GM20431 (cell line): ENCODE data around the gene COL25A1.
"Not testable (repeated sequence)": the region's sequence is repeated elsewhere in the genome, so short reads cannot be mapped to it uniquely, and the experiment has no call there.

ENCODE experiments used
- in situ Hi-C: fragments of 300-500 bp; cut with MseI, MboI; formaldehyde crosslinking; loops from one replicate; pipeline ENCODE4 v1.15.0; 2020; ENCODE audit warnings: low sequenced_read_pairs; ENCODE audit not compliant: unreplicated experiment

COL25A1 gene

DNA sequence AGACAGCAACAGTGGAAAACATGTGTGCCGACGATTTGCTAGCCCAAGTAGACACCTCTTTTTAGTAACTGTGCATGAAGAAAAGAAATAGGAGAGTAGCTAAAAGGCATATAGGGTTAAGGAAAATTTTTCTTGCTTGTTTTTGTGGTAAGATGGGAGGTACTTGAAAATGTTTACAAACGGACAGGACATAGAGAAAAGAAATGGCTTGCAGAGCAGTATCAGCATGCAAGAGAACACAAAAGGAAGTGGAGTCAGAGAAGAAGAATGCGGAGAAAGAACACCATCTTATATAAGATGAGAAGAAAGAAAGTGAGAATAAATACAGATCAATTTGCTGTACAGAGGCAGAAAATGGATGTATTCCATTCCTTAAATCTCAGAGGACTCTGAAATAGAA, 275.9 kb downstream of the COL25A1 start:
- in situ Hi-C loops, result no loop called here

- in situ Hi-C loops, result no loop called here
These were observed 276.9 kb downstream of the COL25A1 start for GRCh38 chr4:109025471-109026076.

GRCh38 chr4:109022961-109023360, 279.5 kb downstream of the COL25A1 start:
- in situ Hi-C loops, result no loop called here

DNA sequence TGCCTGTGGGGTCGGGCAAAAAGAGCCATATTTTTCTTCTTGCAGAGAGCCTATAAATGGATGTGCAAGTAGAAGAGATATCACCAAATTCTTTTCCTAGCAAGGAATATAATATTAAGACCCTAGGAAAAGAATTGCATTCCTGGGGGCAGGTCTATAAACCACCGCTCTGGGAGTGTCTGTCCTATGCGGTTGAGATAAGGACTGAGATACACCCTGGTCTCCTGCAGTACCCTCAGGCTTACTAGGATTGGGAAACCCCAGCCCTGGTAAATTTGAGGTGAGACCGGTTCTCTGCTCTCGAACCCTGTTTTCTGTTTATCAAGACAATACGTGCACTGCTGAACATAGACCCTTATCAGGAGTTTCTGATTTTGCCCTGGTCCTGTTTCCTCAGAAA, 280.8 kb downstream of the COL25A1 start:
- in situ Hi-C loops, result not testable (repeated sequence)

- in situ Hi-C loops, result no loop called here
These were observed 281.6 kb downstream of the COL25A1 start for GRCh38 chr4:109020861-109021260.

- in situ Hi-C loops, result no loop called here
These were observed 286.3 kb downstream of the COL25A1 start for GRCh38 chr4:109016200-109016599.

DNA sequence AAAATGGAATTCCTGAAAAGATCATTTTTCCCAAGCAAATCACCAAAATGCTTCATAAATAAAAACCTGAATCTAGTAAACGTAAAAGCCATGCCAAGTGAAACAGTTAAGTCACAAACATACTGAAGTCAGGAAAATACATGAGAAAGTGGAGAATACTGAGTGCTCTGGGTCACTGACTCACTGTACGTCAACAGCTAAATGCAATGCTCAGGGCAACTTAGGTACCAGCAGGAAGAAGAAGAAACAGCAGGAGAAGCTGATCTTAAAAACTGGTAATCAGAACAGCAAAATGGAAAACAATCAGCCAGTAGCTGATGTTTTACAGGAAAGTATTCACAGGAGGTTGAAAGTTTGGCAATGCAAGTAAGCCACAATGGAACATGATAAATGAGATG, 287.0 kb downstream of the COL25A1 start:
- in situ Hi-C loops, result no loop called here

GRCh38 chr4:109014593-109015412, 287.7 kb downstream of the COL25A1 start:
- in situ Hi-C loops, result no loop called here

DNA sequence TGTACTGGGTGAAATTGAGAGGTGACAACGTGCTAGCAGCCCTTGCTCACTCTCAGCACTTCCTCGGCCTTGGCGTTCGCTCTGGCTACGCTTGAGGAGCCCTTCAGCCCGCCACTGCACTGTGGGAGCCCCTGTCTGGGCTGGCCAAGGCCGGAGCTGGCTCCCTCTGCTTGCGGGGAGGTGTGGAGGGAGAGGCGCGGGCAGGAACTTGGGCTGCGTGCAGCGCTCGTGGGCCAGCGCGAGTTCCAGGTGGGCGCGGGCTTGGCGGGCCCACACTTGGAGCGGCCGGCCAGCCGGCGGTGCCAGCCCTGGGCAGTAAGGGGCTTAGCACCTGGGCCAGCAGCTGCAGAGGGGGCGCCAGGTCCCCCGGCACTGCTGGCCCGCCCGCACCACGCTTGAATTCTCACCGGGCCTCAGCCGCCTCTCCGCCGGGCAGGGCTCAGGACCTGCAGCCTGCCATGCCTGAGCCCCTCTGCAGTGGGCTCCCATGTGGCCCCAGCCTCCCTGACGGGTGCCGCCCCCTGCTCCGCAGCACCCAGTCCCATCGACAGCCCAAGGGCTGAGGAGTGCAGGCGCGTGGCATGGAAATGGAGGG, 290.1 kb downstream of the COL25A1 start:
- in situ Hi-C loops, result no loop called here

DNA sequence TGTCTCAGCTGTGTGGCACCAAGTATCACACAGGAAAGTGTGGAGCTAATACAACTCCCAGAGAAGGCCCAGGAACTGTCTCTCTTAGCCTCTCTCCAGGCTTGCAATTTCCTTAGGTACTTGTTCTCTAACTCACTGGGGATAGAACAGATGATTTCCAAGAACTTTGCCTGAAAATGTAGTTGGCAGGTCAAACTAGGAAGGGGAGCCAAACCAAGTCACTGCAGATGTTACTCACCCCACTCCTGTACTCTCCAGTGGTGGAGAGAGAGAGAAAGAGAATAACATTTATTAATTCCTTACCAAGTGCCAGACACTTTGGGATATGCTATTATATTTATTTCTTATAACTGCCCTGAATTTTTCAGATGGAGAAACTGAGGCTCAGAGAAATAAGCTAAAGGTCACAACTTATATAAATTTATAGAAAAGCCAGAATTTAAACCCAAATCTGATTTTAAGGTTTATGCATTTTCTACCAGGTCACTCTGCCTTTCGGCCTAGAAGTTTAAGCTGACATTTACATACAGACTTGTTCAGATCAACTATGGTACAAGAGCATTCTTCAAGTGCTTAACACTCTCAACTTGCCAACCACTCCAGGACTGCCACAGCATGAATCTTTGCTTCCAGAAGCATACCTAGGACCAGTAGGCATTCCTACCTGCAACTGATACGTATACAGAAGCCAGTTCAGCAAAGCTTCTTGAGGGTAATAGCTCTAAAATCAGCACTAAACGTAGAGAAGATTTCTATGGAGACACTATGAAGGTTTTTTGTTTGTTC, 291.0 kb downstream of the COL25A1 start:
- in situ Hi-C loops, result no loop called here

DNA sequence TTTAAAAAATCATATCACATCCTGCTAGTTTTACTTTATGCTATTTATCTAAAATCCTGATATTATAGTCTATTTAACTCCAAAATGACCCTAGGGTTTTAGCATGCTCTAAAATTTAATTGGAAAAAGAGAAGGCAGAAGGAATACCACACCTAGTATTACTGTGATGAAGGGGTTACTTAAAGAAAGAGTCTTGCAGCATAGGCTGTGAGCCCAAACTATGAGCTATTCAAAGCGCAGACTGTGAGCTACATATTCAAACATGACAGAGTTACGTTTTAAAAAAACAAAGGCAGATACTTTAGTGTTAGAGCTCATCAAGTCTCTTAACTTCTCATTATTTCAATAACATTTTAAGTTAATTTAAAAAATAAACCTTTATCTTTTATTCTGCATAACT, 291.9 kb downstream of the COL25A1 start:
- in situ Hi-C loops, result no loop called here

DNA sequence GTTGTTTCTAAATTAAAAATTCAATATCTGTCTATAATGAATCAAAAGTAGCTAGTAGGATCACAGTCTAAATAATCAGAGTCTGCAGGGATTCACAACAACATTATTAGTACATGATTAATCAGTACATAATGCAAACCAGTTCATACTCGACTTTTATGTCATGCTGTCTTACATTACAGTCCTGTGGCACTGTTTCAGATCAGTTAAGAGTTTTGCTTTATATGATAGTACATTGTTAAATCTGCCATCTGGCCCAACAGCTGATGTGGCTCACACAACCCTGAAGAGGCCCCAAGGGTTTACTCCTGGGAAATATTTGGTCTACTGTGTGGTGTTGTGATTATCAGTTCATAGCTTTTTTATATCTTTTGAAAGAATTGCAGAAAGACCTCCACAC, 292.5 kb downstream of the COL25A1 start:
- in situ Hi-C loops, result no loop called here

DNA sequence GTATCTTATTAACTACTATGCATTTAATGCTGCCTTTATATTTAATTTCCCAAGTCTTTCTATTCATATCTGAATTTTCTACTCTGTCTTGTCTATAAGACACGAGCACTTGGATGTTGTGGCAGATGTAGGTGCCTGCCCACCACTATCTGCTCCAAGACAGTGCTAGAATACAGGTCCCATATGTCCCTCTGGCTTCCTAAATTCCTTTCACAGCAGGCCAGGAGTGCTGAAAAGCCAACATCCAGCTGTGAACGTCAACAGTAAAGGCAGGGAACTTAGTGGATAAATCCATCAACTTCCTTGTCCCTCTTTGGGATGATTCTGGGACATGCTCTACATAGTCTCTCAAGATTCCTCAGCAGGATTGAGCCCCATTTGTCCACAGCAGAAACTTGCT, 294.5 kb downstream of the COL25A1 start:
- in situ Hi-C loops, result no loop called here

- in situ Hi-C loops, result no loop called here
These were observed 296.9 kb downstream of the COL25A1 start for GRCh38 chr4:109005523-109005922.

- in situ Hi-C loops, result no loop called here
These were observed 298.0 kb downstream of the COL25A1 start for GRCh38 chr4:109004418-109004817.

- in situ Hi-C loops, result no loop called here
These were observed 298.5 kb downstream of the COL25A1 start for GRCh38 chr4:109003964-109004363.

DNA sequence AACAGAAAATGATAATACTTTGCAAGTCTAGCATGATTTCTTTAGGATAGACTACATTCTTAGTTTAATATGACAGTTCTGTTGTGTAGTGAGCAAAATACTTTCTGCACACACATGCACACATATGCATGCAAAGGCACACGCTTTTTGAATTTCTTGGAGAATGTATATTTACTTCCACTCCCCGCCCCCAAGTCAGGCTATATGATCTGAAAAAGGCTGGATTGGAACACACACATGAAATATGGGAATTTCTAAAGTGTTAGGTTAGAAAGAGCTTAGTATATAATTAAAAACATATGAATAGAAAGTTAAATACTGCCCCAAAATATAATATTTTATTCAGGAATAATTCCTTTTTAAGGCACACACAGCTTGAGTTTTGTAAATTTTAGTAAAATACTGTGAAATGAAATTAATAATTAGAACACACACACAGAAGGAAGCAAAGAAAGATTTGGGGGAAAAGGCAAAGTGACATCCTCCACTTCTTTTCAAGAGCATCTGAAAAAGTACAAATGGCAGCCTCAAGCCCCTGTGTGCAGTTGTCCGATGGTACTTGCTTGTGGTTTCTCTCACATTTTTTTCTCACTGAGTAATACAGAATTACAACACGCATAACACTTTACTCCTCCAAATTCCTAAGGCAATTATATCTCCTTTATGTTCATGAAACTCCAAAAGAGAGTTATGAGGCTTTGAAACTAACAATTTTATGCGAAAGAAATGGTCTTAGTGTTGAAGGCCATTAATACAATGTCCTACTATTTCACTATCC, 310.7 kb downstream of the COL25A1 start:
- in situ Hi-C loops, result no loop called here

GRCh38 chr4:108988464-108989195, 313.8 kb downstream of the COL25A1 start:
- in situ Hi-C loops, result no loop called here

DNA sequence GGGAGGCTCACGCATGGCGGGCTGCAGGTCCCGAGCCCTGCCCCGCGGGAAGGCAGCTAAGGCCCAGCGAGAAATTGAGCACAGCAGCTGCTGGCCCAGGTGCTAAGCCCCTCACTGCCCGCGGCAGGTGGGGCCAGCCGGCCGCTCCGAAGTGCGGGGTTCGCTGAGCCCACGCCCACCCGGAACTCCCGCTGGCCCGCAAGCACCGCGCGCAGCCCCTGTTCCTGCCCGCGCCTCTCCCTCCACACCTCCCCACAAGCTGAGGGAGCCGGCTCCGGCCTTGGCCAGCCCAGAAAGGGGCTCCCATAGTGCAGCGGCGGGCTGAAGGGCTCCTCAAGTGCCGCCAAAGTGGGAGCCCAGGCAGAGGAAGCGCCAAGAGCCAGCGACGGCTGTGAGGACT, 318.0 kb downstream of the COL25A1 start:
- in situ Hi-C loops, result not testable (repeated sequence)
